HL-60 (cell line): ENCODE measurements around the gene MACROD2.

Source experiments
- CTCF ChIP-seq: IDR thresholded peaks from one replicate; pipeline ENCODE4 v1.5.1; 2011; ENCODE audit warnings: low read length, control low read depth, inconsistent platforms; ENCODE audit not compliant: insufficient read depth
- REST ChIP-seq: IDR thresholded peaks from 2 replicates; pipeline ENCODE4 v1.6.1; 2012; ENCODE audit warnings: low read depth; ENCODE audit not compliant: insufficient replicate concordance

- TF ChIP-seq CTCF: no peak
- TF ChIP-seq REST: no peak
Measured at GRCh38 chr20:15039088-15039752, 1043.9 kb downstream of the MACROD2 start.
